KMS-11 (cell line): Measurements from ENCODE around the gene GULP1.

Experiments
- H2AFZ ChIP-seq: fragments of 200-600 bp; sonication (generic); 2 replicates; pipeline ENCODE4 v1.6.1; 2016; ENCODE audit warnings: antibody characterized with exemption, mixed run types, low read depth
- H3K27ac ChIP-seq: fragments of 200-600 bp; sonication (generic); 2 replicates; pipeline ENCODE4 v1.6.1; 2016; ENCODE audit warnings: mild to moderate bottlenecking, mixed run types
- H3K27me3 ChIP-seq: fragments of 200-600 bp; sonication (generic); 2 replicates; pipeline ENCODE4 v1.6.1; 2017; ENCODE audit warnings: mild to moderate bottlenecking, low read depth, mixed run types, moderate library complexity; ENCODE audit not compliant: insufficient read depth
- H3K36me3 ChIP-seq: fragments of 200-600 bp; sonication (generic); 2 replicates; pipeline ENCODE4 v1.6.1; 2017; ENCODE audit warnings: mild to moderate bottlenecking, mixed run types; ENCODE audit not compliant: insufficient read depth
- H3K4me1 ChIP-seq: fragments of 200-600 bp; sonication (generic); 2 replicates; pipeline ENCODE4 v1.6.1; 2016; ENCODE audit warnings: mild to moderate bottlenecking, low read depth, mixed run types; ENCODE audit not compliant: poor library complexity, severe bottlenecking
- H3K4me2 ChIP-seq: fragments of 200-600 bp; sonication (generic); 2 replicates; pipeline ENCODE4 v1.7.0; 2016; ENCODE audit warnings: mild to moderate bottlenecking, mixed run types
- H3K4me3 ChIP-seq: fragments of 200-600 bp; sonication (generic); IDR thresholded peaks from 2 replicates; pipeline ENCODE4 v1.6.1; 2017; ENCODE audit warnings: low read depth, low read length, mixed read lengths; ENCODE audit not compliant: insufficient read depth
- H3K79me2 ChIP-seq: fragments of 200-600 bp; sonication (generic); 2 replicates; pipeline ENCODE4 v1.6.1; 2016; ENCODE audit warnings: low read depth, mixed run types; ENCODE audit not compliant: insufficient read depth
- H3K9ac ChIP-seq: fragments of 200-600 bp; sonication (generic); 2 replicates; pipeline ENCODE4 v1.6.1; 2016; ENCODE audit warnings: mild to moderate bottlenecking, mixed run types
- H4K20me1 ChIP-seq: fragments of 200-600 bp; sonication (generic); 2 replicates; pipeline ENCODE4 v1.6.1; 2016; ENCODE audit warnings: mild to moderate bottlenecking, mixed run types; ENCODE audit not compliant: insufficient read depth
- CTCF ChIP-seq: fragments of 200-600 bp; sonication (generic); conservative IDR thresholded peaks from 2 replicates; pipeline ENCODE4 v1.6.1; 2017; ENCODE audit warnings: low read depth, mild to moderate bottlenecking, antibody characterized with exemption, low read length, moderate library complexity, mixed read lengths

GULP1 gene

GRCh38 chr2:188435115-188435514, 143.4 kb downstream of the GULP1 start:
- no peaks in the 10 kb centered on the region for H3K36me3 ChIP-seq
- H3K79me2 ChIP-seq = no peaks in the 10 kb centered on the region
- no peak overlapping the region for H3K4me2 ChIP-seq
- H3K9ac ChIP-seq = no peak overlapping the region
- no peaks in the 10 kb centered on the region for H4K20me1 ChIP-seq
- no peak overlapping the region for H3K27ac ChIP-seq
- H3K4me3 ChIP-seq = no peak overlapping the region
- no peaks in the 10 kb centered on the region for H3K27me3 ChIP-seq
- no peak for TF ChIP-seq CTCF
- H3K4me1 ChIP-seq = no peaks in the 10 kb centered on the region
- H2AFZ ChIP-seq = no peak overlapping the region

- Histone ChIP-seq H3K4me1 (no peaks in the 10 kb centered on the region), H3K79me2 (no peaks in the 10 kb centered on the region), H3K4me3 (no peak overlapping the region), H2AFZ (no peak overlapping the region), H3K36me3 (no peaks in the 10 kb centered on the region), H3K27ac (no peak overlapping the region), H3K4me2 (no peak overlapping the region), H3K27me3 (no peaks in the 10 kb centered on the region), H4K20me1 (no peaks in the 10 kb centered on the region), H3K9ac (no peak overlapping the region)
- no peak for TF ChIP-seq CTCF
Measured at GRCh38 chr2:188437537-188437936, 145.9 kb downstream of the GULP1 start.

GRCh38 chr2:188439986-188440385, 148.3 kb downstream of the GULP1 start:
- Histone ChIP-seq H2AFZ (no peak overlapping the region), H3K9ac (no peak overlapping the region), H4K20me1 (no peaks in the 10 kb centered on the region), H3K27me3 (no peaks in the 10 kb centered on the region), H3K4me2 (no peak overlapping the region), H3K4me1 (no peaks in the 10 kb centered on the region), H3K36me3 (no peaks in the 10 kb centered on the region), H3K79me2 (no peaks in the 10 kb centered on the region), H3K4me3 (no peak overlapping the region), H3K27ac (no peak overlapping the region)
- no peak for TF ChIP-seq CTCF

GRCh38 chr2:188440849-188441248, 149.2 kb downstream of the GULP1 start:
- no peak overlapping the region for H3K9ac ChIP-seq
- H3K27me3 ChIP-seq = no peaks in the 10 kb centered on the region
- H3K4me3 ChIP-seq = no peak overlapping the region
- no peak overlapping the region for H3K27ac ChIP-seq
- H3K79me2 ChIP-seq = no peaks in the 10 kb centered on the region
- H3K4me1 ChIP-seq = no peaks in the 10 kb centered on the region
- H4K20me1 ChIP-seq = no peaks in the 10 kb centered on the region
- H3K36me3 ChIP-seq = no peaks in the 10 kb centered on the region
- no peak for TF ChIP-seq CTCF
- no peak overlapping the region for H2AFZ ChIP-seq
- H3K4me2 ChIP-seq = no peak overlapping the region
